A673 (cell line): Measurements from ENCODE around the gene PLEKHA8. TPM values are rescaled to one million over a fixed set of nuclear protein-coding genes. Genes with fewer than 3 reads are reported as not detected.

ENCODE experiments used
- BruUV-seq: library from RNA; stranded (reverse); fragments of 400-500 nt; replicated peaks from 2 replicates; lab custom pipeline; 2021; lab: Mats Ljungman, UMichigan
- CTCF ChIA-PET: fragments of 300-600 bp; sonication (Branson Sonifier 250); formaldehyde crosslinking; loops from one replicate; lab custom pipeline; 2022; ENCODE audit warnings: antibody characterized with exemption; lab: Charles Lee
- POLR2A ChIA-PET: fragments of 300-600 bp; sonication (Branson Sonifier 250); formaldehyde crosslinking; loops from one replicate; lab custom pipeline; 2022; ENCODE audit warnings: antibody characterized with exemption; ENCODE audit not compliant: low non-redundant PET; lab: Charles Lee
- DNase-seq: peaks from one replicate; pipeline ENCODE4 v3.0.0-alpha.2; 2015; ENCODE audit warnings: low spot score
- H3K27ac ChIP-seq: fragments of 200-600 bp; sonication (generic); 2 replicates; pipeline ENCODE4 v1.5.1; 2016; ENCODE audit warnings: mixed run types, low read depth, mild to moderate bottlenecking, mixed read lengths, antibody characterized with exemption, low read length; ENCODE audit not compliant: poor library complexity, severe bottlenecking
- H3K27me3 ChIP-seq: fragments of 200-600 bp; sonication (generic); replicated peaks from 2 replicates; pipeline ENCODE4 v1.6.1; 2017; ENCODE audit warnings: mixed run types, low read depth, mild to moderate bottlenecking, mixed read lengths, antibody characterized with exemption, low read length; ENCODE audit not compliant: insufficient read depth, poor library complexity
- H3K36me3 ChIP-seq: fragments of 200-600 bp; sonication (generic); 2 replicates; pipeline ENCODE4 v1.6.1; 2016; ENCODE audit warnings: mixed run types, mild to moderate bottlenecking, mixed read lengths, antibody characterized with exemption, low read length; ENCODE audit not compliant: insufficient read depth, poor library complexity, severe bottlenecking
- H3K4me1 ChIP-seq: fragments of 200-600 bp; sonication (generic); 2 replicates; pipeline ENCODE4 v1.6.1; 2017; ENCODE audit warnings: mixed run types, mild to moderate bottlenecking, mixed read lengths, antibody characterized with exemption, low read length; ENCODE audit not compliant: insufficient read depth, poor library complexity, severe bottlenecking
- H3K4me3 ChIP-seq: fragments of 200-600 bp; sonication (generic); 2 replicates; pipeline ENCODE4 v1.5.1; 2016; ENCODE audit warnings: low read depth, mixed run types, mild to moderate bottlenecking, mixed read lengths, low read length; ENCODE audit not compliant: poor library complexity, severe bottlenecking
- H3K9me3 ChIP-seq: fragments of 200-600 bp; sonication (generic); 2 replicates; pipeline ENCODE4 v1.6.1; 2016; ENCODE audit warnings: mixed run types, low read depth, mild to moderate bottlenecking, mixed read lengths, antibody characterized with exemption, low read length; ENCODE audit not compliant: poor library complexity, severe bottlenecking
- EZH2 ChIP-seq: fragments of 200-600 bp; sonication (generic); IDR thresholded peaks from 2 replicates; pipeline ENCODE4 v1.6.1; 2017; ENCODE audit warnings: borderline replicate concordance, low read depth, mild to moderate bottlenecking, mixed read lengths, antibody characterized with exemption, low read length; ENCODE audit not compliant: poor library complexity, severe bottlenecking
- intact Hi-C: fragments of 100-400 bp; cut with micrococcal nuclease; formaldehyde crosslinking; loops from one replicate; pipeline ENCODE4 v1.10.0; 2022; ENCODE audit not compliant: unreplicated experiment
- total RNA-seq: library from RNA; stranded (reverse); gene quantifications from 2 replicates; pipeline ENCODE4 v1.2.3, GENCODE V29; 2021
- TF ChIP-seq, protein P1 (sequence below): fragments of 300-800, 200-600 bp; sonication (generic); conservative IDR thresholded peaks from 2 replicates; pipeline ENCODE4 v1.5.1; 2017; ENCODE audit warnings: low read depth, mild to moderate bottlenecking, antibody characterized with exemption, low read length, moderate library complexity, mixed read lengths

Gene PLEKHA8
- total RNA-seq, 1 experiment from 2014 or later, result 22.2 TPM

DNA sequence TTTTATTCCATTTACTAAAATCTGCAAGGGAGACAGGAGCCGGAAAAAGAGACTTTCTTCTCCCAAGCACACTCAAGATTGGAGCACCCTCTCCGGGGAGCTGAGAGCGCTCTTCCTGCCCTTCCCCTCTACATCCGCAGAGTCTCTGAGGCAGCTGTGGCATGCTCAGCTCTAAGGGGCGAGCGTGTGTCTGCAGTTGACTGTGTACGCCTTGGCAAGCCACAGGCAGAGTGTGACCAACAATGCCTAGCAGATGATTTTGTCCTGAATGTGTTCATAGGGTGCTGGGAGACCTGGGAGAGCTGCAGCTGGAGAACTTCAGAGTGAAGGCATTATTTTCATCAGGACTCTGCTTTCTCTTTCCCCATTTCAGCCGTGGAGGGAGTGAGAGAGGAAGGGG is 127.3 kb downstream of the PLEKHA8 start:
- Histone ChIP-seq H3K9me3 (no peaks in the 10 kb centered on the region), H3K27ac (no peak overlapping the region), H3K27me3 (no peaks in the 10 kb centered on the region), H3K4me1 (no peaks in the 10 kb centered on the region), H3K36me3 (no peaks in the 10 kb centered on the region), H3K4me3 (no peak overlapping the region)
- DNase-seq, result no peak
- no peak for TF ChIP-seq EZH2
- TF ChIP-seq, protein P1, sequence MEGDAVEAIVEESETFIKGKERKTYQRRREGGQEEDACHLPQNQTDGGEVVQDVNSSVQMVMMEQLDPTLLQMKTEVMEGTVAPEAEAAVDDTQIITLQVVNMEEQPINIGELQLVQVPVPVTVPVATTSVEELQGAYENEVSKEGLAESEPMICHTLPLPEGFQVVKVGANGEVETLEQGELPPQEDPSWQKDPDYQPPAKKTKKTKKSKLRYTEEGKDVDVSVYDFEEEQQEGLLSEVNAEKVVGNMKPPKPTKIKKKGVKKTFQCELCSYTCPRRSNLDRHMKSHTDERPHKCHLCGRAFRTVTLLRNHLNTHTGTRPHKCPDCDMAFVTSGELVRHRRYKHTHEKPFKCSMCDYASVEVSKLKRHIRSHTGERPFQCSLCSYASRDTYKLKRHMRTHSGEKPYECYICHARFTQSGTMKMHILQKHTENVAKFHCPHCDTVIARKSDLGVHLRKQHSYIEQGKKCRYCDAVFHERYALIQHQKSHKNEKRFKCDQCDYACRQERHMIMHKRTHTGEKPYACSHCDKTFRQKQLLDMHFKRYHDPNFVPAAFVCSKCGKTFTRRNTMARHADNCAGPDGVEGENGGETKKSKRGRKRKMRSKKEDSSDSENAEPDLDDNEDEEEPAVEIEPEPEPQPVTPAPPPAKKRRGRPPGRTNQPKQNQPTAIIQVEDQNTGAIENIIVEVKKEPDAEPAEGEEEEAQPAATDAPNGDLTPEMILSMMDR, result no peak
- no TSS peak for BruUV-seq
- CTCF ChIA-PET, result no interaction called here
- POLR2A ChIA-PET, result no interaction called here
- intact Hi-C loops, result no loop called here

DNA sequence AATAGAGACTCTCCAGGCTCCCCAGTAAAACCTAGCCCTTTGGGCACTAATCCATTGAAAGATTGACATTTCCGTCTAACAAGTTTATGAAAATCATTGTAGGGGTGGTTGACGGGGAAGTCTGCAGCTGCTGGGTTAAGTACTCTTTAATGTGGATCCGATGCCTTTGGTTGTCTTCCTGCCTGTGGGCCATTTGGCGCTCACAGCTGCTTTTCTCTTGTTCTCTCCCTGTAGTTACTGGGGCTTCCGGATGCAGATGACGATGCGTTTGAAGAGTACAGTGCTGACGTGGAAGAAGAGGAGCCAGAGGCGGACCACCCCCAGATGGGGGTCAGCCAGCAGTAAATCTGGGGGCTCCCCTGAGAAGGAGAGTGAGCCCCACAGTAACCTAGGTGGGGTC is 129.0 kb downstream of the PLEKHA8 start:
- Histone ChIP-seq H3K4me3 (no peak overlapping the region), H3K27ac (no peak overlapping the region), H3K9me3 (no peaks in the 10 kb centered on the region), H3K4me1 (no peaks in the 10 kb centered on the region), H3K36me3 (no peaks in the 10 kb centered on the region), H3K27me3 (no peaks in the 10 kb centered on the region)
- no TSS peak for BruUV-seq
- TF ChIP-seq EZH2, result no peak
- TF ChIP-seq, protein P1, result no peak
- CTCF ChIA-PET, result no interaction called here
- DNase-seq, result no peak
- intact Hi-C loops, result no loop called here
- POLR2A ChIA-PET, result no interaction called here

DNA sequence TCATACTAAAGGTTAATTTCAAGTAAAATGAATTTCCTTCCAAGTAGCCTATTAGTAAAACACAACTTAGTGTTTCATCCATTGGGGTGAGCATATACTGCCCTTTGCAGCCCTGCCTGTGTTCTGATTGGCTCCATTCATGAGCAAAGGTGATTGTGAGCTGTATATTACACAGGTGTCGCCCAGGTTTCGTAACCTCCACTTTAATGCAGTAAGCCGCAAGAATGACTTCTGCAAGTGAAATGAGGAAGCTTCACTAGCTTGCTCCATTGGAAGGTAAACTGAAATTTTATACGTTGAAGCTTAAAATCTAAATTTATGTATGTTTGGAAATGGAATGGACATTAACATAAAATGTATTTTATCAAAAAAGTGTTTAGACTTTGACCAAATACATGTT is 131.0 kb downstream of the PLEKHA8 start:
- no peak overlapping the region for H3K27ac ChIP-seq
- ChIA-PET POLR2A (no interaction called here), CTCF (no interaction called here)
- intact Hi-C loops, result no loop called here
- H3K4me3 ChIP-seq, result no peak overlapping the region
- no peak for DNase-seq
- H3K36me3 ChIP-seq, result no peaks in the 10 kb centered on the region
- TF ChIP-seq, protein P1, result no peak
- TF ChIP-seq EZH2, result no peak
- no peaks in the 10 kb centered on the region for H3K27me3 ChIP-seq
- no TSS peak for BruUV-seq
- no peaks in the 10 kb centered on the region for H3K9me3 ChIP-seq
- no peaks in the 10 kb centered on the region for H3K4me1 ChIP-seq
